Activated naive CD4-positive, alpha-beta T cell treated with anti-CD3 and anti-CD28 coated beads, Interleukin-2, amount 50 U/mL, for 16 hours (primary cell): ENCODE measurements around the gene AP3S1.
"Not testable (repeated sequence)": the region's sequence is repeated elsewhere in the genome, so short reads cannot be mapped to it uniquely, and the experiment has no call there.

ENCODE experiments used
- DNase-seq: peaks from one replicate; pipeline ENCODE4 v3.0.0-alpha.2; 2020

AP3S1 gene

DNA sequence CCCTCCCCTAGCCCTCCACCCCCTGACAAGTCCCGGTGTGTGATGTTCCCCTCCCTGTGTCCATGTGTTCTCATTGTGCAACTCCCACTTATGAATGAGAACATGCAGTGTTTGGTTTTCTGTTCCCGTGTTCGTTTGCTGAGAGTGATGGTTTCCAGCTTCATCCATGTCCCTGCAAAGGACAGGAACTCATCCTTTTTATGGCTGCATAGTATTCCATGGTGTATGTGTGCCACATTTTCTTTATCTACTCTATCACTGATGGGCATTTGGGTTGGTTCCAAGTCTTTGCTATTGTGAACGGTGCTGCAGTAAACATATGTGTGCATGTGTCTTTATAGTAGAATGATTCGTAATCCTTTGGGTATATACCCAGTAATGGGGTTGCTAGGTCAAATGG, 35.6 kb downstream of the AP3S1 start:
- DNase-seq = not testable (repeated sequence)

- not testable (repeated sequence) for DNase-seq
These were observed 40.7 kb downstream of the AP3S1 start for GRCh38 chr5:115882434-115882833.

GRCh38 chr5:115884704-115885103, 43.0 kb downstream of the AP3S1 start:
- DNase-seq = no peak

GRCh38 chr5:115885208-115885607, 43.5 kb downstream of the AP3S1 start:
- DNase-seq = not testable (repeated sequence)

- no peak for DNase-seq
These were observed 46.3 kb downstream of the AP3S1 start for GRCh38 chr5:115888027-115888426.

DNA sequence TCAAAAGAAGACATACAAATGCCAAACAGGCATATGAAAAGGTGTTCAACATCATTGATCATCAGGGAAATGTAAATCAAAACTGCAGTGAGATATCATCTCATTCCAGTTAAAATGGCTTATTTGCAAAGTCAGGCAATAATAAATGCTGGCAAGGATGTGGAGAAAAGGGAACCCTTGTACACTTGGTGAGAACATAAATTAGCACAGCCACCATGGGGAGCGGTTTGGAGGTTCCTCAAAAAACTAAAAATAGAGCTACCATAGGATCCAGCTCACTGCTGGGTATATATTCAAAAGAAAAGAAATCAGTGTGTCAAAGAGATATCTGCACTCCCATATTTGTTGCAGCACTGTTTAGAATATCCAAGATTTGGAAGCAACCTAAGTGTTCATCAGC, 50.3 kb downstream of the AP3S1 start:
- no peak for DNase-seq

DNA sequence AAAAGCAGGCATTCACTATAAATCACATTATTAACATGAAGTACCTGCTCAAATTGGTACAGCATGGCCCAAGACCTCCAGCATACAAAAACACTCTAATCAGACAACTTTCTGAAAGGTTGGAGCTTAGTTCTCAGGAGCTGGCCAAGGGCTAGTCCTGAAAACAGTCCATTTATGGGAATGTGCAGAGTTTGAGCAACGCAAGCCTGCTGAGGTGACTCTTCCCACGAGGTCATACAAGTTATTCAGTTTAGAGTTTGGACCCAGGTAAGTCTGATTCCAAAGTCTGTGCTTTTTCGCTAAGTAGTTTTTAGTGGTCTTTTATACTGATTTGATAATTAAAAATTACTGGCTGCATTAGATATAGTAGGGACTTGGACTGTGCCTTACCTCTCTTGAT, 52.6 kb downstream of the AP3S1 start:
- no peak for DNase-seq

DNA sequence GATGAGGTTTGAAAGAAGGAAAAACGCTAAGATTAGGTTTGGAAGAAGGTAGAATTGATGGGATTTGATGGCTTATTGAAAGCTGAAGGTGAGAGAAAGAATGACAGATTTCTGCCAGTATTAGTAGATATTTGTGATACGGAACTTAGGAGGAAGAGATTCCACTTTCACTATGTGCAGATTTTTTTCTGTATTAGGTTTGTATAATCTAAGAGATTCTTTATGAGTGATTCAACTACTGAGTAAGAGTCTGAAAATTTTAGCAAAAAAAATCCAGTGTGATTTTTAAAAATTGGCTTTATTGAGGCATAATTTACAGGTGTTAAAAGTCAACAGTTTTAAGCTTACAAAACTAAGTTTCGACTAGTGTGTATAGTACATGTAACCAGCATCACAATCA, 54.1 kb downstream of the AP3S1 start:
- DNase-seq = no peak

GRCh38 chr5:115898656-115899055, 56.9 kb downstream of the AP3S1 start:
- DNase-seq = no peak

- DNase-seq = no peak
These were observed 65.4 kb downstream of the AP3S1 start for GRCh38 chr5:115907177-115907576.

- not testable (repeated sequence) for DNase-seq
These were observed 72.1 kb downstream of the AP3S1 start for GRCh38 chr5:115913623-115914400.

- DNase-seq = no peak
These were observed 78.5 kb downstream of the AP3S1 start for GRCh38 chr5:115920171-115920725.

GRCh38 chr5:115928578-115929407, 87.1 kb downstream of the AP3S1 start:
- not testable (repeated sequence) for DNase-seq

GRCh38 chr5:115930171-115930570, 88.4 kb downstream of the AP3S1 start:
- not testable (repeated sequence) for DNase-seq

- no peak for DNase-seq
These were observed 89.0 kb downstream of the AP3S1 start for GRCh38 chr5:115930630-115931337.

DNA sequence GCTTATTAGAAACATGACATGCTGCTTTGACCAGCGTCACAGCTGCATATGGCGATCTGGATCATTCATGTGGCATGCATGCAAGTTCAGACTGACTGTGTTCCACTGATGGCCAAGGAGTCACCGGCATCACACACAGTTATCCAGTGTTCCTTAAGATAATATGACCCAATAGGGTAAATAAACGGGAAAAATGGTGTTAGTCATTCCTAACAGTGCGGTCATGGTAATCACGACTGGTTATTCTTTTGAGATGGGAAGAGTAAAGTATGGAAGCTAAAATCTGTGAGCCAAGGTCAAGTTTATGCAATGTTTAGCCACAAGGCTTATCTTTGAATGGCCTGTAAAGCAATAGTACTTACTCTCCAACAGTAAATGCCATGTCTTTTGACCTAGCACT, 91.3 kb downstream of the AP3S1 start:
- DNase-seq = no peak

GRCh38 chr5:115934388-115934974, 92.7 kb downstream of the AP3S1 start:
- DNase-seq = no peak

DNA sequence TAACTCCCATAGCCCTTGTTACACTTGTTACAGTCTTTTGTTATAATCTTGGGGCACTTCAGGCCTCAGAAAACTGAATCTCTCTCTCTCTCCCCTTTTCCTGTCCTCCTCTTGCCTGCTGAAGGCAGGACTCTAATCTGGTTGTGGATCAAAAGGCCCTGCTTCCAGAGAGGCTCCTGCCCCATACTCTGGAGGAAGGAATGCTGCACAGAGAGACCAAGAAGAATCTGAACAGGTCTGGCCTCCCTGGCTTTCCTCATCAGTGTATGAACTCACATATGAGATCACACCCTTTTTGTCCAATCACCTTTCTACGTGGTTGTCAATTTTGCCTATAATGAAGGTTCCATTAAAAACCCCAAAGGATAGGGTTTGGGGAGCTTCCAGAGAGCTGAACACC, 94.3 kb downstream of the AP3S1 start:
- DNase-seq = no peak

DNA sequence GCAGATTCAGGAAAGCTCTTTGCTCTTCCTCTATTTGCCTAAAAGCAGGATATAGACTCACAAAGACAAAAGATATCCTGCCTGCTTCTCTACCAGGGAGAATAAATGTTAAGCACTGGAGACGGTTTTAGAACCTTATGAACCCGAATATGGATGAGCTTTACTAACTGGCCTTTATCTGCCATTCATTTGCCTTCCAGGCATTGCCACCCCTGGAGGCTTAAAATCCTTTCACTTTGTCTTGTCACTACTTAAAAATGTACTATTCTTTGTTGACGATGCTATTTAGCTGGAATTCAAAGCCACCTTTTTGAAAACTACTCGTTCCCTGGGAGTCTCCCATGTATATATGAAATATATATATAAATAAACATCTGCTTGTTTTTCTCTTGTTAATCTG, 97.3 kb downstream of the AP3S1 start:
- no peak for DNase-seq

GRCh38 chr5:115940080-115940810, 98.5 kb downstream of the AP3S1 start:
- no peak for DNase-seq

- no peak for DNase-seq
These were observed 99.4 kb downstream of the AP3S1 start for GRCh38 chr5:115941051-115941675.

DNA sequence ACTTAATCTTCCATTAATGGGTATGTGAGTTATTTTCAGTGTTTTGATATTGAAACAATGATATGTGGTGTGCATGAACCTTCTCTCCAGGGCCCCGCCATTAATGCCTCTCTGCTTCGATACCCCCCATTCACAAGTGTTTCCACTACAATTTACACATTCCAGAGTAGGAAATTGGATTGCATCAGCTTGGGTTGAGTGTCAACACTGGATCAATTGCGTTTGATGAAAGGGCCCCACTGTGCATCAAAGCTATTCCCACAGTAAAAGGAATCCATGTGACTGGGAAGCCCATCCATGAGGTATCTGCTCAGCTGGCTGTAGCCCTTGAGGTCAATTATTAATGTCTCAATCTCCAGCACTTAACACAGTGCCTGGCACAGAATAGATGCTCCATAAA, 102.8 kb downstream of the AP3S1 start:
- no peak for DNase-seq
